Ishikawa (cell line): ENCODE data around the gene ZNRF4.

Experiments used
- CEBPB ChIP-seq: IDR thresholded peaks from 2 replicates; pipeline ENCODE4 v1.6.1; 2012
- CREB1 ChIP-seq: IDR thresholded peaks from 2 replicates; pipeline ENCODE4 v1.6.1; 2012; ENCODE audit warnings: low read depth
- EGR1 ChIP-seq: IDR thresholded peaks from 2 replicates; pipeline ENCODE4 v1.6.1; 2012
- EP300 ChIP-seq: IDR thresholded peaks from 2 replicates; pipeline ENCODE4 v1.6.1; 2012; ENCODE audit warnings: borderline replicate concordance
- FOXM1 ChIP-seq: IDR thresholded peaks from 2 replicates; pipeline ENCODE4 v1.6.1; 2012; ENCODE audit warnings: low read depth, borderline replicate concordance
- NFIC ChIP-seq: IDR thresholded peaks from 2 replicates; pipeline ENCODE4 v1.6.1; 2012
- RAD21 ChIP-seq: IDR thresholded peaks from 2 replicates; pipeline ENCODE4 v1.6.1; 2012; ENCODE audit warnings: low read depth
- TAF1 ChIP-seq: IDR thresholded peaks from 2 replicates; pipeline ENCODE4 v1.6.1; 2012; ENCODE audit warnings: low read depth, mild to moderate bottlenecking
- TCF12 ChIP-seq: IDR thresholded peaks from 2 replicates; pipeline ENCODE4 v1.6.1; 2012; ENCODE audit warnings: low read depth
- TEAD4 ChIP-seq: IDR thresholded peaks from 2 replicates; pipeline ENCODE4 v1.6.1; 2012
- YY1 ChIP-seq: IDR thresholded peaks from 2 replicates; pipeline ENCODE4 v1.6.1; 2012; ENCODE audit warnings: low read depth
- ZBTB7A ChIP-seq: IDR thresholded peaks from 2 replicates; pipeline ENCODE4 v1.6.1; 2012; ENCODE audit warnings: low read depth
- TF ChIP-seq, protein P1 (sequence below): IDR thresholded peaks from 2 replicates; pipeline ENCODE4 v1.6.1; 2012; ENCODE audit warnings: low read depth, mild to moderate bottlenecking
- TF ChIP-seq, protein P2 (sequence below): IDR thresholded peaks from 2 replicates; pipeline ENCODE4 v1.6.1; 2012
- TF ChIP-seq, protein P3 (sequence below): IDR thresholded peaks from 2 replicates; pipeline ENCODE4 v1.6.1; 2012

ZNRF4 gene

DNA sequence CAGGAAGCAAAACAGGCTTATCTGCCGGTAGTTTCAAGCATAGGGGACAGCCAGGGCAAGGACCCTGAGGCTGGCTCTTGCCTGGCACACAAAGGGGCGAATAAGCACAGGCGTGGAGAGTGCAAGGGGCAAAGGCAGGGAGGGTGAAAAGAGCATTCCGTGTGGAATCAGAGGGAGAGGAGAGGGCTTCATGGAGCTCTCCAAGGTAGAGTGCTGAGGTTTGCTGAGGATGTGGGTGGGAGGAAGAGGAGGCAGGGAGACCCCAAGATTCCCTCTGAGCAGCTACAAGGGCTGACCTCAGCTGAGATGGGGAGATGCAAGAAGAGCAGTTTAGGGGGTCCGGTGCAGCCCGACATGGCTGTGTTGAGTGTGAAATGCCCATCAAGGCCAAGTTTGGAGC, 36.5 kb upstream of the ZNRF4 start:
- TF ChIP-seq YY1: no peak
- TF ChIP-seq, protein P1, sequence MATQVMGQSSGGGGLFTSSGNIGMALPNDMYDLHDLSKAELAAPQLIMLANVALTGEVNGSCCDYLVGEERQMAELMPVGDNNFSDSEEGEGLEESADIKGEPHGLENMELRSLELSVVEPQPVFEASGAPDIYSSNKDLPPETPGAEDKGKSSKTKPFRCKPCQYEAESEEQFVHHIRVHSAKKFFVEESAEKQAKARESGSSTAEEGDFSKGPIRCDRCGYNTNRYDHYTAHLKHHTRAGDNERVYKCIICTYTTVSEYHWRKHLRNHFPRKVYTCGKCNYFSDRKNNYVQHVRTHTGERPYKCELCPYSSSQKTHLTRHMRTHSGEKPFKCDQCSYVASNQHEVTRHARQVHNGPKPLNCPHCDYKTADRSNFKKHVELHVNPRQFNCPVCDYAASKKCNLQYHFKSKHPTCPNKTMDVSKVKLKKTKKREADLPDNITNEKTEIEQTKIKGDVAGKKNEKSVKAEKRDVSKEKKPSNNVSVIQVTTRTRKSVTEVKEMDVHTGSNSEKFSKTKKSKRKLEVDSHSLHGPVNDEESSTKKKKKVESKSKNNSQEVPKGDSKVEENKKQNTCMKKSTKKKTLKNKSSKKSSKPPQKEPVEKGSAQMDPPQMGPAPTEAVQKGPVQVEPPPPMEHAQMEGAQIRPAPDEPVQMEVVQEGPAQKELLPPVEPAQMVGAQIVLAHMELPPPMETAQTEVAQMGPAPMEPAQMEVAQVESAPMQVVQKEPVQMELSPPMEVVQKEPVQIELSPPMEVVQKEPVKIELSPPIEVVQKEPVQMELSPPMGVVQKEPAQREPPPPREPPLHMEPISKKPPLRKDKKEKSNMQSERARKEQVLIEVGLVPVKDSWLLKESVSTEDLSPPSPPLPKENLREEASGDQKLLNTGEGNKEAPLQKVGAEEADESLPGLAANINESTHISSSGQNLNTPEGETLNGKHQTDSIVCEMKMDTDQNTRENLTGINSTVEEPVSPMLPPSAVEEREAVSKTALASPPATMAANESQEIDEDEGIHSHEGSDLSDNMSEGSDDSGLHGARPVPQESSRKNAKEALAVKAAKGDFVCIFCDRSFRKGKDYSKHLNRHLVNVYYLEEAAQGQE: peak; percentile 69

DNA sequence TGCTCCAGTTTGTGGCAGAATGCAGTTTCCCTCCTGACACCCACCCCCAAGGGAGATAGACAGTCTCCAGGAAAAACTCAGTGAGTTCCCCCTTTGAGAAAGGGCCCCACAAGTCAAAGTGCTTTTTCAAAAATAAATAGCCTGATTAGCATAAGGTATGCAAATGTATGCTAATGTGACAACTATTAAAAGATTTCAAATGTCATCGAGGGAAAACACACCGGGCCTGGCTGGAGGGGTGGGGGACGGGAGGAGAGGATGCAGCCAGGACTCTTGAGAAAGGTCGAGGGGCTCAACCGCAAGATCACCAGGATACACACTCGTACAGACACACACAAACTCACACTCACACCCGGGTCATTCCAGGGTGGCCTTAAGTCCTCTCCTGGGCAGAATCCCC, 34.3 kb upstream of the ZNRF4 start:
- TF ChIP-seq, protein P2, sequence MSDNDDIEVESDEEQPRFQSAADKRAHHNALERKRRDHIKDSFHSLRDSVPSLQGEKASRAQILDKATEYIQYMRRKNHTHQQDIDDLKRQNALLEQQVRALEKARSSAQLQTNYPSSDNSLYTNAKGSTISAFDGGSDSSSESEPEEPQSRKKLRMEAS: no peak
- TF ChIP-seq TAF1 (no peak), CREB1 (no peak), TCF12 (no peak), YY1 (no peak), NFIC (no peak), RAD21 (no peak), FOXM1 (no peak), EGR1 (no peak), ZBTB7A (no peak), EP300 (no peak), CEBPB (no peak), TEAD4 (no peak)
- TF ChIP-seq, protein P3, sequence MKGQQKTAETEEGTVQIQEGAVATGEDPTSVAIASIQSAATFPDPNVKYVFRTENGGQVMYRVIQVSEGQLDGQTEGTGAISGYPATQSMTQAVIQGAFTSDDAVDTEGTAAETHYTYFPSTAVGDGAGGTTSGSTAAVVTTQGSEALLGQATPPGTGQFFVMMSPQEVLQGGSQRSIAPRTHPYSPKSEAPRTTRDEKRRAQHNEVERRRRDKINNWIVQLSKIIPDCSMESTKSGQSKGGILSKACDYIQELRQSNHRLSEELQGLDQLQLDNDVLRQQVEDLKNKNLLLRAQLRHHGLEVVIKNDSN: no peak
- TF ChIP-seq, protein P1: no peak

DNA sequence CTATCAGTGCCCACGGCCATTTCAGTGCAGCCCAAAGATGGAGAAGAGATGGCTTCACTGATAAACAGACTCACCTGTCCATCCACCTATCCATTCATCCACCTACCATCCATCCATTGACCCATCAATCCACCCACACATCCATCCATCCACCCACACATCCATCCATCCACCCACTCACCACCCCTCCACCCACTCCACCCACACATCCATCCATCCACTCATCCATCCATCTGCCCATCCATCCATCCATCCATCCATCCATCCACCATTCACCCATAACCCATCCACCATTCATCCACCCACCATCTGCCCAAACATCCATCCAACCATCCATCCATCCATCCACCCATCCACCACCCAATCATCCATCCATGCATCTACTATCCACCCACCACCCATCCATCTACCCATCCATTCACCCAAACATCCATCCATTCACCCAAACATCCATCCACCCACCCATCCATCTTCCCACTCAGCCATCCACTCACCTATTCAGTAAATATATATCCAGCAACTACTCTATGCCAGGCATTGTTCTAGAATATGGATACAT, 31.6 kb upstream of the ZNRF4 start:
- TF ChIP-seq, protein P3: no peak
- TF ChIP-seq CREB1 (no peak), ZBTB7A (no peak), YY1 (no peak), TAF1 (no peak), CEBPB (no peak), EGR1 (no peak), NFIC (no peak), EP300 (no peak), RAD21 (no peak), FOXM1 (no peak), TEAD4 (no peak)
- TF ChIP-seq, protein P2: no peak

DNA sequence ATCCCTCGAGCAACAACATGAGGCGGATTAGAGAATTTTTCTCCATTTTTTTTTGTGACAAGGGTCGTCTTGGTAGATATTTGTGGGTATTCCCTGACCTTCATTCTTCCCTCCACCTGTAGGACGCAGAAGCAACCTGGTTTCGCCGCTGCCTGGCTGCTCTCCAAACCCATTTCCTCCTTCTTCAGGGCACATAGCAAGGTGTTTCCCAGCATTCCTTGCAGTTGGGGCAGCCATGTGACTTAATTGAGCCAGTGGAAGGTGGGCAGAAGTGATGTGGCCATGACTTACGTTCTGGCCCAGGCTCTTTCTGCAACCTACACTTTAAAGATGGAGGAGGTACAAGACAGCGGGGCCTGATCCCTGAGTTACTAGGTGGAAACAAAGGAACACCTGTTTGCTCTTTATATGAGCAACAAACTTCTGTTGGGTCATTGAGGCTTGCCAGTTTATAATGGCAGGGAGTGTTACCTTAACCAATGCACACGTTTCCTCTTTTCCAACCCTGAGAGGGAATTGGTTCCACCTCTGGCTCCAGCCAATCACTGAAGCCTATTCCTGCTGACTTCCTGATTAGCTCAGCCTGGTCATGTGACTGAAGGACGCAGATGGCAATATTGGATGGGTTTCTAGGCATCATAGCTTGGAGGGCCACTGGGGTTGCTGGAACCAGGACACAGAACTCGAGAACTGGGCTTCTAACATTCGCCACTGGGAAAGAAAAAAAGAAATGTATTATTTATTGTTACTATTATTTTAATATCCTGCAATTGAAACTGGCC, 30.8 kb upstream of the ZNRF4 start:
- TF ChIP-seq, protein P3: peak; percentile 53; the same call in 1 of the 2 replicates
- TF ChIP-seq NFIC (no peak), EGR1 (no peak), TCF12 (no peak)
- TF ChIP-seq, protein P2: no peak

DNA sequence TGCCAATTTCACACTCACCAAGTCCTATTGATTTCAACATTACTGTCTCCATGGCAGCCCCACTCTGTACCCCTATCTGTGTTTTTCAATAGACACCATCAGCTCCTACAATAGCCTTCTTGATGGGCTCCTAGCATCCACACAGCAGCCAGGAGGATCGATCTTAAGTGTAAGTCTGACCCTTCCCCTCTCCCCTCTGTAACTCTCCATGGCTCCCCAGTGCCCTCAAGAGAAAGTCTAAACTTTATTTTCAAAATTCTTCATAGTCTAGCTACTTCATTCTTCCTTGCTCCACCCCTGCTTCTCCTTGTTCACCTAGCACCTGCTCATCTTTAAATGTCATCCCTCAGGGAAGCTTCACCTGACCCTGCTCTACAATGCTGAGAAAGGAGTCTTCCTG, 30.0 kb upstream of the ZNRF4 start:
- TF ChIP-seq RAD21 (no peak), TAF1 (no peak), TEAD4 (no peak), CEBPB (no peak), NFIC (no peak), YY1 (no peak), FOXM1 (no peak), EP300 (no peak), ZBTB7A (no peak), CREB1 (no peak)
- TF ChIP-seq, protein P1: no peak
- TF ChIP-seq, protein P3: no peak
- TF ChIP-seq, protein P2: no peak
